K562 (cell line): ENCODE data around the gene PSMA1. TPM values are rescaled to one million over a fixed set of nuclear protein-coding genes. Genes with fewer than 3 reads are reported as not detected.
A peak's percentile ranks its signal among the peaks of the same experiment; 100 is the strongest.

Source experiments
- C11orf30 ChIP-seq: fragments of 450-650 bp; IDR thresholded peaks from 2 replicates; pipeline ENCODE4 v1.6.1; 2016; ENCODE audit warnings: low read depth, mild to moderate bottlenecking
- CBX5 ChIP-seq: IDR thresholded peaks from 2 replicates; pipeline ENCODE4 v1.6.1; 2014; ENCODE audit warnings: low read depth, borderline replicate concordance
- CC2D1A ChIP-seq: fragments of 450-650 bp; IDR thresholded peaks from 2 replicates; pipeline ENCODE4 v1.6.1; 2017; ENCODE audit warnings: mild to moderate bottlenecking
- ELF4 ChIP-seq: fragments of 450-650 bp; formaldehyde crosslinking; IDR thresholded peaks from 2 replicates; pipeline ENCODE4 v1.4.0; 2022; ENCODE audit warnings: missing genetic modification characterization
- GABPA ChIP-seq: fragments of 200-800 bp; sonication (Bioruptor generic); conservative IDR thresholded peaks from 2 replicates; pipeline ENCODE4 v1.6.1; 2016; ENCODE audit warnings: low read depth, missing genetic modification characterization, missing compliant biosample characterization
- HNRNPUL1 ChIP-seq: fragments of 200-400 bp; formaldehyde crosslinking; IDR thresholded peaks from 2 replicates; pipeline ENCODE4 v1.6.1; 2017; ENCODE audit warnings: low read length
- IFI16 ChIP-seq: fragments of 250-450 bp; sonication (Bioruptor Pico); IDR thresholded peaks from 2 replicates; pipeline ENCODE4 v2.1.2; 2022; ENCODE audit warnings: mild to moderate bottlenecking, inconsistent platforms
- LCOR ChIP-seq: sonication (generic); formaldehyde crosslinking; IDR thresholded peaks from 2 replicates; pipeline ENCODE4 v1.8.0; 2022; ENCODE audit warnings: mild to moderate bottlenecking, missing genetic modification reagents
- NR2C1 ChIP-seq, 2 experiments: fragments of 450-650 bp; IDR thresholded peaks; 2 replicates each; pipeline ENCODE4 v1.6.1; 2017; ENCODE audit warnings: mild to moderate bottlenecking in 2 of 2, antibody characterized with exemption in 1 of 2, inconsistent platforms in 1 of 2, missing compliant biosample characterization in 1 of 2, missing genetic modification characterization in 1 of 2
- NRF1 ChIP-seq, 2 experiments: fragments of 450-650 bp; IDR thresholded peaks in 1 of 2; conservative IDR thresholded peaks in 1 of 2; 2 replicates each; pipeline ENCODE4 v1.6.1; 2014; ENCODE audit warnings: mild to moderate bottlenecking in 2 of 2
- POLR3A ChIP-seq: IDR thresholded peaks from 2 replicates; pipeline ENCODE4 v1.6.1; 2011; ENCODE audit warnings: borderline replicate concordance, mild to moderate bottlenecking, moderate library complexity; ENCODE audit not compliant: insufficient read length, insufficient read depth; ENCODE audit errors: extremely low read depth
- PPARD ChIP-seq: fragments of 250-450 bp; sonication (Bioruptor Pico); IDR thresholded peaks from 2 replicates; pipeline ENCODE4 v1.8.0; 2022; ENCODE audit warnings: inconsistent platforms, mild to moderate bottlenecking, moderate library complexity
- RBM14 ChIP-seq: fragments of 200-400 bp; formaldehyde crosslinking; IDR thresholded peaks from 2 replicates; pipeline ENCODE4 v1.6.1; 2018; ENCODE audit warnings: low read depth, mild to moderate bottlenecking, low read length, moderate library complexity, borderline replicate concordance; ENCODE audit not compliant: insufficient read depth
- RBM25 ChIP-seq: fragments of 200-400 bp; formaldehyde crosslinking; IDR thresholded peaks from 2 replicates; pipeline ENCODE4 v1.6.1; 2018; ENCODE audit warnings: low read length, low read depth, moderate library complexity; ENCODE audit not compliant: severe bottlenecking
- RNF2 ChIP-seq: sonication (generic); IDR thresholded peaks from 2 replicates; pipeline ENCODE4 v1.6.1; 2016
- SIN3B ChIP-seq: fragments of 450-650 bp; IDR thresholded peaks from 2 replicates; pipeline ENCODE4 v1.6.1; 2017; ENCODE audit warnings: low read depth, mild to moderate bottlenecking, moderate library complexity
- SMARCC2 ChIP-seq: fragments of 450-650 bp; IDR thresholded peaks from 2 replicates; pipeline ENCODE4 v1.6.1; 2017; ENCODE audit warnings: antibody characterized with exemption, moderate library complexity, mild to moderate bottlenecking, low read depth
- SNIP1 ChIP-seq: fragments of 450-650 bp; IDR thresholded peaks from 2 replicates; pipeline ENCODE4 v1.7.1; 2017; ENCODE audit warnings: low read depth, mild to moderate bottlenecking
- STAT5B ChIP-seq: fragments of 250-450 bp; sonication (Bioruptor Pico); IDR thresholded peaks from 2 replicates; pipeline ENCODE4 v1.8.0; 2021; ENCODE audit warnings: mild to moderate bottlenecking, inconsistent platforms
- TGIF2 ChIP-seq: sonication (generic); formaldehyde crosslinking; IDR thresholded peaks from 2 replicates; pipeline ENCODE4 v1.8.1; 2022; ENCODE audit warnings: mild to moderate bottlenecking, missing genetic modification reagents, moderate library complexity
- YBX1 ChIP-seq: fragments of 450-650 bp; IDR thresholded peaks from 2 replicates; pipeline ENCODE4 v1.7.1; 2016; ENCODE audit warnings: mild to moderate bottlenecking
- ZC3H11A ChIP-seq: IDR thresholded peaks from 2 replicates; pipeline ENCODE4 v1.6.1; 2012; ENCODE audit warnings: low read depth, low read length, improper control_type of control experiment
- ZFP91 ChIP-seq: sonication (generic); formaldehyde crosslinking; IDR thresholded peaks from 2 replicates; pipeline ENCODE4 v1.8.0; 2022; ENCODE audit warnings: mild to moderate bottlenecking, missing genetic modification reagents
- ZNF232 ChIP-seq: sonication (generic); formaldehyde crosslinking; IDR thresholded peaks from 2 replicates; pipeline ENCODE4 v1.8.0; 2022; ENCODE audit warnings: mild to moderate bottlenecking, missing genetic modification reagents
- ZNF274 ChIP-seq: IDR thresholded peaks from 2 replicates; pipeline ENCODE4 v1.6.1; 2011; ENCODE audit warnings: low read depth, mild to moderate bottlenecking, low read length, moderate library complexity, borderline replicate concordance
- ZNF3 ChIP-seq: fragments of 250-450 bp; sonication (Bioruptor Pico); IDR thresholded peaks from 2 replicates; pipeline ENCODE4 v1.5.0; 2021; ENCODE audit warnings: mild to moderate bottlenecking, moderate library complexity
- ZNF668 ChIP-seq: fragments of 250-450 bp; sonication (Bioruptor Pico); IDR thresholded peaks from 2 replicates; pipeline ENCODE4 v1.8.0; 2022; ENCODE audit warnings: mild to moderate bottlenecking, inconsistent platforms
- polyA plus RNA-seq, 8 experiments: library from polyadenylated mRNA; depleted of rRNA in 4 of 8; stranded (reverse) in 5 of 8; unstranded in 3 of 8; fragments of >200 nt; fragmentation: Nextera tagmentation in 2 of 8; fragmentation: Illumina TruSeq in 1 of 8; extraction: Ambion mirVana in 2 of 8; extraction: Trizol in 1 of 8; gene quantifications; 2 replicates each; pipeline versions ENCODE4 v1.2.1 to v1.2.3, GENCODE V29; 2011 to 2014; ENCODE audit warnings: inconsistent platforms in 1 of 8, missing spikeins in 1 of 8
- total RNA-seq, 7 experiments: library from RNA; depleted of rRNA in 6 of 7; stranded (reverse); fragments of >200 nt in 6 of 7; fragmentation: Illumina TruSeq in 2 of 7; extraction: Trizol in 2 of 7; gene quantifications; 2 replicates each; pipeline versions ENCODE4 v1.2.1 to v1.2.3, GENCODE V29; 2011 to 2021; ENCODE audit warnings: low replicate concordance in 1 of 7
- TF ChIP-seq, protein P1 (sequence below): fragments of 250-450 bp; sonication (Bioruptor Pico); IDR thresholded peaks from 2 replicates; pipeline ENCODE4 v1.8.0; 2022; ENCODE audit warnings: moderate library complexity, mild to moderate bottlenecking, inconsistent platforms

Gene PSMA1
- total and polyA plus RNA-seq, 9 of the 15 experiments (the other 6 are each of a cell fraction or from before 2014, with no cell fraction given), result 283 to 1,007 (median 424) TPM

GRCh38 chr11:14519917-14520746 lies at the start of gene PSMA1 (continued):
- TF ChIP-seq GABPA (tag) (peak; percentile 77), ZFP91 (CRISPR knock-in tag) (0 out of 2 replicates have a peak, but pooled peaks have one; percentile 52), SNIP1 (no peak), POLR3A (no peak), SIN3B (peak; percentile 77), NRF1 (conservative IDR thresholded peaks at IDR 0.05 in 1 of 2, IDR thresholded peaks at IDR 0.05 in 1 of 2) (peak; percentile 78 to 82), ZNF3 (CRISPR knock-in tag) (no peak), ZNF274 (no peak), RBM14 (no peak), CBX5 (no peak), ZNF232 (CRISPR knock-in tag) (no peak), PPARD (CRISPR knock-in tag) (no peak), RNF2 (peak; percentile 89), TGIF2 (peak; percentile 32; the same call in 1 of the 2 replicates), SMARCC2 (no peak), ZNF668 (no peak), C11orf30 (peak; percentile 96), STAT5B (CRISPR knock-in tag) (no peak), NR2C1 (IDR thresholded peaks at IDR 0.05) (peak; percentile 69), NR2C1 (tag; IDR thresholded peaks at IDR 0.05) (peak; percentile 61), ELF4 (CRISPR knock-in tag) (no peak), RBM25 (no peak), ZC3H11A (no peak), IFI16 (CRISPR knock-in tag) (no peak), YBX1 (no peak), CC2D1A (no peak), LCOR (CRISPR knock-in tag) (peak; percentile 87), HNRNPUL1 (no peak)
- TF ChIP-seq, protein P1, sequence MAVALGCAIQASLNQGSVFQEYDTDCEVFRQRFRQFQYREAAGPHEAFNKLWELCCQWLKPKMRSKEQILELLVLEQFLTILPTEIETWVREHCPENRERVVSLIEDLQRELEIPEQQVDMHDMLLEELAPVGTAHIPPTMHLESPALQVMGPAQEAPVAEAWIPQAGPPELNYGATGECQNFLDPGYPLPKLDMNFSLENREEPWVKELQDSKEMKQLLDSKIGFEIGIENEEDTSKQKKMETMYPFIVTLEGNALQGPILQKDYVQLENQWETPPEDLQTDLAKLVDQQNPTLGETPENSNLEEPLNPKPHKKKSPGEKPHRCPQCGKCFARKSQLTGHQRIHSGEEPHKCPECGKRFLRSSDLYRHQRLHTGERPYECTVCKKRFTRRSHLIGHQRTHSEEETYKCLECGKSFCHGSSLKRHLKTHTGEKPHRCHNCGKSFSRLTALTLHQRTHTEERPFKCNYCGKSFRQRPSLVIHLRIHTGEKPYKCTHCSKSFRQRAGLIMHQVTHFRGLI (CRISPR knock-in tag), result no peak
